Measurements from ENCODE around the gene NFKBIB. TPM values are rescaled to one million over a fixed set of nuclear protein-coding genes. Genes with fewer than 3 reads are reported as not detected.
"Not testable (repeated sequence)": the region's sequence is repeated elsewhere in the genome, so short reads cannot be mapped to it uniquely, and the experiment has no call there.

Gene NFKBIB
- total RNA-seq, 1 donor from 2014 or later = 42.2 TPM

DNA sequence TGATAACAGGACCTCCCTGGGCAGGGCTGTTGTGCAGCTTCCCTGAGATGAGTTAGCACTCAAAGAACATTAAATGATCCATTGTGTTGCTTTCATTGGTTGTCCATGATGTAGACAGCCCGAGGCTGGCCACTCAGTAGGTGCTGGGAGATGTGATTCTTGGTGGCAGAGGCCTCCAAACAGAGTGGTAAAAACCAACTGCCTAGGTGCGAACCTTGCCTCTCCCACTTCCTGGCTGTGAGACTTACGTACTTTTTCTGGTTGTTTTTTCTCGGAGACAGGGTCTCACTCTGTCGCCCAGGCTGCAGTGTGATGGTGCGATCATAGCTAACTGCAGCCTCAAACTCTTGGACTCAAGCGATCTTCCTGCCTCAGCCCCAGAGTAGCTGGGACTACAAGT lies 24.6 kb downstream of the NFKBIB start:
- intact Hi-C loops (cut with micrococcal nuclease) = no loop called here

DNA sequence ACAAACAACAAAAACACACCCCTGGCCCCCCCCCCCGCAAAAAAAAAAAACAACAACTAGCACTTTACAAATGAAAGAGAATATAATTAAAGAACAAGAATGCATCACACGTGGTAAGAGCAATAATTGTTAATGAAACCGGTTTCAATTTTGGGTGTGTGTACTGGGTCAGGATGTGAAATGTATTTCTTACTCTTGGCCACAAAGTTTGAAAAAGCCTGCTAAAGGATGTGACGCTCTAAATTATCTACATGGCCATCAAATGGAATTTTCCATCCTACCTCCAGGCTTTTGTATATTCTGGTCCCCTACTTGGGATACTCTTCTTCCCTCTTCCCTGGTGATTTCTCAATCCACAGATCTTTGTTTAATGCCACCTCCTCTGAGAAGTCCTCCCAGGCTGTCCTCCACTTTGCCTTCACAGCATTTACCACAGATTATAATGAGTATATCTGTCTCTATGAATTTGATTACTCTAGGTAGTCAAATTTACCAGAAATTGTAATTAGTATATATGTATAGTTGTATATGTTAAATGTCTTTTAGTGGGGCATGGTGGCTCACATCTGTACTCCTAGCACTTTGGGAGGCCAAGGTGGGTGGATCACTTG lies 28.7 kb downstream of the NFKBIB start:
- intact Hi-C loops (cut with micrococcal nuclease) = no loop called here

DNA sequence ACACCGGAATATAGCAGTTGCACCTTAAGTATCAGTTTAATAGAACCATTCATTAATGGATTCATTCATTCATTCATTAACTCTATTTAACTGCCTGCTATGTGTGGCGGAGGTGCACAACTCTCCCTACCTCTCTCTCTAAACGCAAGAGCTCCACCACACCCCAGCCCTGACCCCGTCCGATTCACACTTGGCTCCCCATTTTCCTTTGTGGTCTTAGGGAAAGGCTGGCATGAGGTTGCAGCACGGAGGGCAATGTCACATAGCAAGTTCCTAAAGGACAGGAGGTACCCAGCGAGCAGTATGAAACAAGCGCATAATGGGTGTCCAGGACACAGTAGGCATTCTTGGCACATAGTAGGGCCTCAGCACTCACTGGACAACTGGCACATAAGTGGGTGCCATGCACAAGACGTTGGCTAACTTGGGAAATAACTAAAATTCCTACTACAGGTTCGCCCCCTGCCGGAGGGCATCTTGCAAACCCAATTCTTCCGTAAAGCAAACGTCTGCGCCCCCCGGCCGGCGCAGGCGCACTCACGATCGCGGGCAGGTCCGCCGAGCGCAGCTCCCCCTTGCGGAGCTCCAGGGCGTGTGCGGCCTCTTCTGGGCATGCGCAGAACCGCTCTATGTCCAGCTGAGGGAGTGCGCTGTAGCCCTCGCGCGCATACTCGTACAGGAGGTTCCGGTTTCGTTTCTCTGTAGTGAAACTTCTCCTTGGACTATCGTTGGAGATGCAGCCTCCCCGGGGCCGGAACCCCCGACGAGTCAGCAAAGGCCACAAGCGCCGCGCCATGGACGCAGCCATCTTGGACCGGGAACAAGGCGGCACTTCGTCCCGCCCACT lies 30.4 kb downstream of the NFKBIB start, which contains the start of gene SARS2:
Gene SARS2 (minus strand): TSS at position 835 of the 847 bp plus-strand sequence. CDS start 27 bp downstream, at position 808.
- intact Hi-C loops (cut with micrococcal nuclease) = loop anchor here (1.0 to 5.0 kb wide), 11 partner anchors 31 to 556 kb away; partner anchors contain the start of genes ECH1, EIF3K, FAM98C and NFKBIB

DNA sequence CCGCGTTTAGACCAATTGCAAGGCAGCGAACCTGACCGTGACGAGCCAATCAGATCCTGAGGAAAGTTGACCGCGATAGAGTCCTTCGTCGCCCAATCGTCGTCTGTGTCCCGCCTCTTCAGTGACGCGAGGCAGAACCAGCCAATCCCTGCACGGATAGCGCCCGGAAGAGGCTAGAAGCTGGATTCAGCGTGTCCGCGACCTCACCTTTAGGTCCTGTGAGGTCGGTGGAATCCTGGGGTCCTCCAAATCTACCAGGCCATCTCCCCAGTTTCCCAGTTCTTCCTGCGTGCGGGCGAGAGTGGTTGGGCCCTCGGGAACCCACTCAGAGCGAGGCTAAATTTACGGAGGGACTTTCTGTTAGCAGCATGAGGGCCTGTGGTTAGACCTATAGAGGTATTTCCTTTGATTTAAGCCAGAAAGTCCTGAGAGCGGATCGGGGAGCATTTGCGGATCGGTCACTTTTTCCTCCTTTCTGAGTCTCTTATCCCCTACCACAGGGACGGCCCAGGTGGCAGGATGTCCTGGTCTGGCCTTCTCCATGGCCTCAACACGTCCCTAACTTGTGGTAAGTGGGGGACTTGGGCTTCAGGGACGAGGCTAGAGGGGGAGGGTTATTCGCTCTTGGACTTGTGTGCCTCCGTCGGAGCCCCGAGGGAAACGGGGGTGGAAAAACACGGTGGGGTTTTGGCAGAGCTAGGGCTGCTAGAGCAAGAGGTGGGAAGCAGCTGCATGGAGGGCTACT lies 31.2 kb downstream of the NFKBIB start, which contains the start of gene MRPS12:
Gene MRPS12 (plus strand): TSS at position 169 of the 745 bp plus-strand sequence. CDS start 351 bp downstream, at position 520.
- intact Hi-C loops (cut with micrococcal nuclease) = loop anchor here (1.0 to 5.0 kb wide), 11 partner anchors 32 to 557 kb away; partner anchors contain the start of genes ECH1, EIF3K, FAM98C and NFKBIB

DNA sequence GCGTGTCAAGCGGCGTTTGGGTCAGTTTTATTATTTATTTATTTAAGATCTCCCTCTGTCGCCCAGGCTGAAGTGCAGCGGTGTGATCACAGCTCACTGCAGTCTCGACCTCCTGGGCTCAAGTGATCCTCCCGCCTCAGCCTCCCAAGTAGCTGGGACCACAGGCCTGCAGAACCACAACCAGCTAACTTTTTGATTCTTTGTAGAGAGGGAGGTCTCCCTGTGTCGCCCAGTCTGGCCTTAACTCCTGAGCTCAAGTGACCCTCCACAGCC lies 31.7 kb downstream of the NFKBIB start:
- intact Hi-C loops (cut with micrococcal nuclease) = loop anchor here (2.0 to 5.0 kb wide), 5 partner anchors 53 to 417 kb away; partner anchors contain the start of genes EIF3K and RINL

DNA sequence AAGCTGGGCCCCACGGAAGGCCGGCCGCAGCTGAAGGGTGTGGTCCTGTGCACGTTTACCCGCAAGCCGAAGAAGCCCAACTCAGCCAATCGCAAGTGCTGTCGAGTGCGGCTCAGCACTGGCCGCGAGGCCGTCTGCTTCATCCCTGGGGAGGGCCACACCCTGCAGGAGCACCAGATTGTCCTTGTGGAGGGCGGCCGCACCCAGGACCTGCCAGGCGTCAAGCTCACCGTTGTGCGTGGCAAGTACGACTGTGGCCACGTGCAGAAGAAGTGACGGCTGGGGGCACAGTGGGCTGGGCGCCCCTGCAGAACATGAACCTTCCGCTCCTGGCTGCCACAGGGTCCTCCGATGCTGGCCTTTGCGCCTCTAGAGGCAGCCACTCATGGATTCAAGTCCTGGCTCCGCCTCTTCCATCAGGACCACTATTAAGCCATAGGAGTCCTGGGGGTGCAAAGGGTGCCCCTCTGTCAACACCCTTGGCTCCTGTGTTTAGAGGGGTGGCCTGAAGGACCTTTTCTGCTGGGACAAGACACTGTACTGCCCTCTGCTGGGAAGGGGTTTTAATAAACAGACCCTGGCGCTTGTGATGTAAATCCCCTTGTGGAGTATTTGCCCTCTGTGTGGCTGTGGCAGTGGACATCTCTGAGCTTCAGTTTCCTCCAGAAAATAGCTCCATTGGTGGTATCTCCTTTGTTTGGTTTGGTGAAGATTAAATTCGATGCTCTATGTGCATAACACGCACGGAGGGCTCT lies 32.8 kb downstream of the NFKBIB start:
- intact Hi-C loops (cut with micrococcal nuclease) = loop anchor here (5.0 kb wide), 1 partner anchor 295 kb away; no protein-coding TSS in a partner anchor

DNA sequence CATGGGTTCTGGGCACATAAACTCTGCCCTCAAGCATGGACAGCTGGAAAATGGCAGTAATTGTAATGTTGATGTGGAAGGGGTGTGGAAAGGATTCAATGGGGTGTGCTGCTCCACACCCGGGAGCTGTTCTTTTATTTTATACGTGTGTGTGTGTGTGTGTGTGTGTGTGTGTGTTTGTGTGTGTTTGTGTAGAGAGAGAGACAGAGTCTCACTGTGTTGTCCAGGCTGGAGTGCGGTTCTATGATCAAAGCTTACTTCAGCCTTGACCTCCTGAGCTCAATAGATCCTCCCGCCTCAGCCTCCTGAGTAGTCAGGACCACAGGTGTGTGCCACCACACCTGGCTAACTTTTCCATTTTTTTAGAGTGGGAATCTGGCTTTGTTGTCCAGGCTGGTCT lies 33.8 kb downstream of the NFKBIB start:
- intact Hi-C loops (cut with micrococcal nuclease) = loop anchor here (5.0 kb wide), 1 partner anchor 296 kb away; no protein-coding TSS in a partner anchor

DNA sequence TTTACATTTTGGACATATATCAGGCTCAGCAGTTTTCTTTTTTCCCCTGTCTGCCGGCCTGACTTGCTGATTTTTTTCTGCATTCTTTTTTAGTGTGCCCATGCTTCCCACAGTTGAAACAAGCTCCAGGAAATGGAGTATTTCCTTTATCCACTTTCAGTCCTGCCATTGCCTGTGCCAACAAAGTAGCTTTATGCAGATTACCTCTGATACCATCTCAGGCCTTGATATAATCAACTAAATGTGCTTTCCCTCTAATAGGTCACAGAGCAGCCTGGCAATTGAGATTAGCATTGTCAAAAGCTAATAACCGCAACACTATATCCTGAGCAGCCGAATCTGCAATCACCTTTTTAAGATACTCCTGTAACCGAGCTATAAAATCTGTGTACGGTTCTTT lies 40.2 kb downstream of the NFKBIB start:
- intact Hi-C loops (cut with micrococcal nuclease) = no loop called here

DNA sequence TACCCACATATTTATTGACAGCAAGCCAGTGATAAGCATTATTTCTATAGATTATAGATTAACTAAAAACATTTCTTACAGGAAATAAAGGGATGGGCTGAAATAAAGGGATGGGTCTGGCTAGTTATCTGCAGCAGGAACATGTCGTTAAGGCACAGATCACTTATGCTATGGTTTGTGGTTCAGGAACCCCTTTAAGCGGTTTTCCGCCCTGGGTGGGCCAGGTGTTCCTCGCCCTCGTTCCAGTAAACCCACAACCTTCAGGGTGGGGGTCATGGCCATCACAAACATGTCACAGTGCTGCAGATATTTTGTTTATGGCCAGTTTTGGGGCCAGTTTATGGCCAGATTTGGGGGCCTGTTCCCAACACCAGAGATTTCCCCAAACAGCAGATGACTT lies 41.7 kb downstream of the NFKBIB start:
- intact Hi-C loops (cut with micrococcal nuclease) = not testable (repeated sequence)

DNA sequence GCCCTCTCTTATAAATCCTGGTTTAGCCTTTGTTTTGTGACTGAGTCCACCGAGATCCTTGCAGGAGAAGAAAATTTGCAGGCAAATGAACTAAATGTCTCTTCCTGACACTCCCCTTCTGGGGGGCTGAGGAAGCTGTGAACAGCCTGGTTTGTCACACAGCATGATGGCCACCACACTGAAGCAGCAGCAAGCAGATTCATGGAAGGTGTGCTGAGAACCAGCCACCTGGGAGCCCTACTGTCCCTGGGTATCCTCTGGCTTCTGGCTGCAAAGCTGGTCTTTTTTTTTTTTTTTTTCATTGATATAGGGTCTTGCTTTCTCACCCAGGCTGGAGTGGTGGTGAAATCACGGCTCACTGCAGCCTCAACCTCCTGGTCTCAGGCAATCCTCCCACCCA lies 42.2 kb downstream of the NFKBIB start:
- intact Hi-C loops (cut with micrococcal nuclease) = no loop called here

DNA sequence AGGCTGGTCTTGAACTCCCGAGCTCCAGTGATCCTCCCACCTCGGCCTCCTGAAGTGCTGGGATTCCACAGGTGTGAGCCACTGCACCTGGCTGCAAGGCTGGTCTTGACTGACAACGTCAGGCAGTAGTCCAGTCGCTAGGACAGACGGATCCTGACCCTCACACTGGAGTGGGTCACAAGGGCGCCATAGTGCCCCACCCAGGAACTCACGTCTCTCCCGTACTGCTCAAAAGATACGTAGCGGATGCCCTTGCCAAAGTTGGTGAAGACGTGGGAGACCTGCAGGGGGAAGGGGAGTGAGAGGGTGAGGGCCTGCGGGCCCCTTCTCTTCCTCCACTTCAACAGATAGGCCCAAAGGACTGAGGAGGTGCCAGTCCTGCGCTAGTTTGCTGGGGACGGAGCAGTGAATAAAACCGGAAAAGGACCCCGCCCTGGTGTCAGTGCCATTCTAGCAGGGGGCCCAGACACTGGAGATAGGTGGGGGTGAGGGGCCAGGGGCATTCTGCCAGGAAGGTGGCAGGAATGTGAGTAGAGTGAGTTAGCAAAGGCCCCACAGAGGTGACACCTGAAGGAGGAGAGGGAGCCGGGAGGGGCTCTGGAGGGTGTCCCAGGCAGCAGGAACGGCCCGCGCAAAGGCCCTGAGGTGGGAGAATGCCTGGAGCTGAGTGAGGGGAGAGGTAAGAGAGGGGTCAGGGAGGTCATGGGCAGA lies 42.9 kb downstream of the NFKBIB start:
- intact Hi-C loops (cut with micrococcal nuclease) = no loop called here

DNA sequence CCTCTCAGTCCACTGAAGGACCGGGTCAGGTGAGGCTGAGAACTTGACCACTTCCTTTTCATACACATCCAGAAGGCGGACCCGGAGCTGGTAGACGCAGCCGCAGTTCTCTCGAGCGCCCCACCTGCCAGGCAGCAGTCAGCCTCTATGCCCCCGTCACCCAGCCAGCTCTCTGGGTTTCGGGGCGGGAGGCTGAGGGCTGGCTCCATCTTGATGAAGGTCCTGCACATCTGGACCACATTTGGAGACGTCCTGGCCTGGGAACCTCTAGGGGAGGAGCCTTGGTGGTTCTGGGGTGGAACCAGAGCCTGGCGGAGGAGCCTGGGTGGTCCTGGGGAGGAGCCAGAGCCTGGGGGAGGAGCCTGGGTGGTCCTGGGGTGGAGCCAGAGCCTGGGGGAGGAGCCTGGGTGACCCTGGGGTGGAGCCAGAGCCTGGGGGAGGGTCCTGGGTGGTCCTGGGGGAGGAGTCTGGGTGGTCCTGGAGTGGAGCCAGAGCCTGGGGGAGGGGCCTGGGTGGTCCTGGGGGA lies 45.3 kb downstream of the NFKBIB start:
- intact Hi-C loops (cut with micrococcal nuclease) = no loop called here

DNA sequence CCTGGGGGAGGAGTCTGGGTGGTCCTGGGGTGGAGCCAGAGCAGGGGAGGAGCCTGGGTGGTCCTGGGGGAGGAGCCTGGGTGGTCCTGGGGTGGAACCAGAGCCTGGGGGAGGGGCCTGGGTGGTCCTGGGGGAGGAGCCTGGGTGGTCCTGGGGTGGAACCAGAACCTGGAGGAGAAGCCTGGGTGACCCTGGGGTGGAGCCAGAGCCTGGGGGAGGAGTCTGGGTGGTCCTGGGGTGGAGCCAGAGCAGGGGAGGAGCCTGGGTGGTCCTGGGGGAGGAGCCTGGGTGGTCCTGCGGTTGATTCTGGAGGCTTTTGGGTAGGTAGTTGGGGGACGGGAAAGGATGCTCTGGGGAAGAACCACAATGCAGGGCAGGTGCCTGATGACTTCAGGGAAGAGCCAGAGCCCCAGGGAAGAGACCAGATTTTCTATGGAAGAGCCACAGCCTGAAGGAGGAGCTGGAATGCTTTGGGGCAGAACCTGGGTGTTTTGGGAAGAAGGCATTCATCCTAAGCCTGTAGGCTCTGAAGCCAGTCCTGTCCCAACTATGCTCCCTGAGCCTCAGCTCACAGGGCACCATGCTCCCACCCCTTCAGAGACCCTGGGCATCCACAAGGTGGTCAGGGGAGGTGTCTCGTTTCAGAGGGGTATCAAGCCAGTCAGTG lies 45.9 kb downstream of the NFKBIB start:
- intact Hi-C loops (cut with micrococcal nuclease) = no loop called here

DNA sequence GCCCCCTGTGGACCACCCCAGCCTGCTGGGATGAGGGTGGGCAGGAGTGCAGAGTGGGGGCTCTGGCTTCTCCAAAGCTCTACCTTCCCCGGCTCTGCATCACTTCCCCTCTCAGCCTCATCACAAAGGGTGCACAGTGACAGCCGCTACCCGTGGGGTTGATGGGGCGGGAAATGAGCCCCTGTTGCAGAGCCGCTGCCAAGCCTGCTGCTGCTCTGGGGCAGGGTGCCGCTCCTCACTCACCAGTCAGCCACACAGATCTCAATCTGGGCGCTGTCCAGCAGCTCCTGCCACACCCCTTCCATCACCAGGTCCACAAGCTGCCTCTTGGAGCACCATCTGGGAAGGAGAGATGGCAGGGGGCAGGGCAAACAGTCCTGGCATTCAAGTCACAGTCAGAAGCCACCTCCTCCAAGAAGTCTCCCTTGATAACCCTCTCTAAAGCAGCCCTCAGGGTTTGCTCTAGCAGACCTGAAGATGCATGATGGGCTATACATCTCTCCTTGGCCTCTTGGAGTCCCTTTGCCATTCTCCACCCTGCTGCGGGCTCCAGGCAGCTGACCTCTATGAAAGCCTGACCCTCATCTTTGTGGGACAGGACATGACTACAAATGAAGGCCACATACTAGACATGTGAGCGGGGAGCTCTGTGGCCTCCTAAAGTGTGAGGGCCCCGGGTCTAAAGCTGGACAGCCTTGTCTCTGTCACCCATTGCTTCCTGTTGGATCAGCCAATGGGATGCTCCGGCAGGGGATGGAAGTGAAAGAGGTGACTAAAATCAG lies 46.7 kb downstream of the NFKBIB start:
- intact Hi-C loops (cut with micrococcal nuclease) = no loop called here

DNA sequence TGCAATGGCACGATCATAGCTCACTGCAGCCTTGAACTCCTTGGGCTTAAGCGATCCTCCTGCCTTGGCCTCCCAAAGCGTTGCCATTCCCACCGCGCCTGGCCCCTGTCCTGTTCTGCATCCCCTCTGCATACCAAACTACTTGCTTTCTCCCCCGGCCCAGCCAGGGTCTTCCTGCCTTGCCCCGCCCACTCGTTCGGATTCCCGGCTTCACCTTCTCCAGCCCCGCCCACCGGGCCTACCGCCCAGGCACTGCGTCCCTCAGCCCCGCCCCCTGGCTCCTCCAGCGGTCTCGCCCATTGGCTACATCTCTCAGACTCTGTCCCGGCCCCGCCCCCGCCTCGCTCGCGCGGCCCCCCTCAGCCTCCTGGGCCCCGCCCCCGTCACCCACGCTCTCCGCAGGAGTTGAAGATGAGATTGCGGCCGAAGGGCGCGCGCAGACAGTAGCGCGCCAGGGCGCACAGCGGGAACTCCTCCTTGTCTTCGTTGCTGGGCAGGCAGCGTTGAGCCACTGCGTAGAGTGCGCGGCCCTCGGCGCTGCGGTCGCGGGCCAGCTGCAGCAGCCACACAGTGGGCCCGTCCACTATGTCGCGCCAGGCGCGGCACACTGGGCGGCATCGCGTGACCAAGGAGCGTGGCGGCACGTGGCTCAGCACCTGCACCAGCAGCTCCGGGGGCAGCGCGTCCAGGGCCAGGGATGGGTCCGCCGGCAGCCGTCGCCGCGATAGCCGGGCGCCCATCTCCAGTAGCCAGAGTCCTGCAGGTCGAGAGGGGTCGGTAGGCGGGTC lies 50.0 kb downstream of the NFKBIB start:
- intact Hi-C loops (cut with micrococcal nuclease) = no loop called here

DNA sequence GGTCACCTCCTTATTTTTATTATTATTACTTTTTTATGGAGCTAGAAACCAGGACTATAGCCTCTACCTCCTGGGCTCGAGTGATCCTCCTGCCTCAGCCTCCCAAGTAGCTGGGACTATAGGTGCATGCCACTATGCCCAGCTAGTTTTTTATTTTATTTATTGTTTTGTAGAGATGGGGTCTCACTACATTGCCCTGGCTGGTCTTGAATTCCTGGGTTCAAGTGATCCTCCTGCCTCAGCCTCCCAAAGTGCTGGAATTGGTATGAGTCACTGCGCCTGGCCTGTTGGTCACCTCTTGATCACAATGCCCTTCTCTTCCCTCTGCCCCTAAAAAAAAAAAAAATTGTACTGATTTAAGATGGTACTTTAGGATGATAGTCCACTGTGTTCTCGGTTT lies 51.4 kb downstream of the NFKBIB start:
- intact Hi-C loops (cut with micrococcal nuclease) = no loop called here

DNA sequence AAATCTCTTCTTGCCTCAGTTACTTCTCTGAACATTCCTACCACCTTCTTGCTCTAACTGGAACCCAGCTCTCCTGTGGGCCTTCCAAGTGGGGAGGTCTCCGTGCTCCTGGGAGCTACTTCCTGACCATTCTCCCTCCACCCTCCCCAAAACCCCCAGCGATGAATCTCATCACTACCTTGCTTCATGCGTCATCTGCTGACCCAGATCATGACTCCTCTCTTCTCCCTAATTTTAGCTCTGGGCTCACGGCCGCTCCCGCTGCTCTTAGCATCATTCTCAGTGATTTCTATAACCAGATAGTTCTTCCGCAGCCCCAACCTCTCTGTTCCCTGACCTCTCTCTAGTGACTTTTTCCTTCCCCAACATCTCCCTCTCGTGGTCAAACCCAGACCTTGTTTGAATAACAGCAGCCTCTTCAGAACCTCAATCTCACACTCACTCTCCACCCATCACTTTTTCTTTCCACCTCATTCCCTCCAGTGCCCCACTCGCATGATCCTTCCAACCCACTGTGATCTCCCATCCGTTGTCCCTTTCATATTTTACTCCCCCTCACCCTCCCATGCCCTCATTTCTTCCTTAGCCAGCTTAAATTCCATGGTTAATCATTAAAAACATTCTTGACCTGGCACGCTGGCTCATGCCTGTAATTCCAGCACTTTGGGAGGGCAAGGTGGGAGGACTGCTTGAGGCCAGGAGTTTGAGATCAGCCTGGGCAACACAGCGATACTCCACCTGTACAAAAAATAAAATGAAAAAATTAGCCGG lies 52.8 kb downstream of the NFKBIB start:
- intact Hi-C loops (cut with micrococcal nuclease) = loop anchor here (2.0 kb wide), 1 partner anchor 550 kb away; the partner anchor contains the start of gene FAM98C
